ENCODE data around the gene PCCA.

DNA sequence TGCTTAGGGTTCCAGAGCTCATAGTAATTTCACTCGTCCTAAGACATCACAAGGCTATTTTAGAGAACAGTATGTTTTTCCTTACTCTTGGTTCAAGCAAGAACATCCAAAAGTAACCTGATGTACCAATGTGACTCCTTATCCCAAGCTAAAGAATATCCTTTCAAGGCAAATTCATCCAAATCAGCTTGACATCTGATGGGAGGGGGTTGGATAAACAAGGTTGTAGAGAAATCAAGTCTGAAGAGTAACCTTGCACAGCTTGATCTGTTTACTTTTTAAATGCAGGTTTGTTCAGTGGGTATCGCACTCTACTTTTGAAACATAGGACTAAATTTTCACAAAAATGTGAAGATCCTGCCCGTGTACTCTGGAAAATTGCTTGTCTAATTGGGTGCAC is 298.5 kb downstream of the PCCA start:
- TF ChIP-seq POLR2A (IDR thresholded peaks at IDR 0.05; ENCODE audit: low read length), result no peak
- TF ChIP-seq GATA1 (IDR thresholded peaks at IDR 0.05; ENCODE audit: low read depth, low read length), result no peak

Measured in erythroblast (primary cell).